NB4 (cell line): Measurements from ENCODE around the gene USP7.

Source experiments
- DNase-seq: peaks from one replicate; pipeline ENCODE4 v3.0.0; 2010; ENCODE audit warnings: low read depth
- H3K4me3 ChIP-seq: one replicate; pipeline ENCODE4 v1.5.1; 2011; ENCODE audit warnings: mild to moderate bottlenecking, low read depth, low read length, moderate library complexity
- MAX ChIP-seq: IDR thresholded peaks from 2 replicates; pipeline ENCODE4 v1.6.1; 2011; ENCODE audit warnings: low read depth, low read length
- MYC ChIP-seq: IDR thresholded peaks from 2 replicates; pipeline ENCODE4 v1.6.1; 2011; ENCODE audit warnings: low read depth, low read length
- POLR2A ChIP-seq: IDR thresholded peaks from 2 replicates; pipeline ENCODE4 v1.6.1; 2011; ENCODE audit warnings: mild to moderate bottlenecking; ENCODE audit not compliant: insufficient read length; ENCODE audit errors: extremely low read depth
- TF ChIP-seq, protein P1 (sequence below): IDR thresholded peaks from one replicate; pipeline ENCODE4 v1.5.1; 2012; ENCODE audit warnings: low read depth, low read length

The USP7 gene

GRCh38 chr16:9007177-9007794, 43.6 kb upstream of the USP7 start:
- H3K4me3 ChIP-seq: no peak overlapping the region
- DNase-seq: peak; percentile 41
- no peak for TF ChIP-seq MYC
- TF ChIP-seq MAX: no peak
- TF ChIP-seq, protein P1, sequence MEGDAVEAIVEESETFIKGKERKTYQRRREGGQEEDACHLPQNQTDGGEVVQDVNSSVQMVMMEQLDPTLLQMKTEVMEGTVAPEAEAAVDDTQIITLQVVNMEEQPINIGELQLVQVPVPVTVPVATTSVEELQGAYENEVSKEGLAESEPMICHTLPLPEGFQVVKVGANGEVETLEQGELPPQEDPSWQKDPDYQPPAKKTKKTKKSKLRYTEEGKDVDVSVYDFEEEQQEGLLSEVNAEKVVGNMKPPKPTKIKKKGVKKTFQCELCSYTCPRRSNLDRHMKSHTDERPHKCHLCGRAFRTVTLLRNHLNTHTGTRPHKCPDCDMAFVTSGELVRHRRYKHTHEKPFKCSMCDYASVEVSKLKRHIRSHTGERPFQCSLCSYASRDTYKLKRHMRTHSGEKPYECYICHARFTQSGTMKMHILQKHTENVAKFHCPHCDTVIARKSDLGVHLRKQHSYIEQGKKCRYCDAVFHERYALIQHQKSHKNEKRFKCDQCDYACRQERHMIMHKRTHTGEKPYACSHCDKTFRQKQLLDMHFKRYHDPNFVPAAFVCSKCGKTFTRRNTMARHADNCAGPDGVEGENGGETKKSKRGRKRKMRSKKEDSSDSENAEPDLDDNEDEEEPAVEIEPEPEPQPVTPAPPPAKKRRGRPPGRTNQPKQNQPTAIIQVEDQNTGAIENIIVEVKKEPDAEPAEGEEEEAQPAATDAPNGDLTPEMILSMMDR: no peak
- no peak for TF ChIP-seq POLR2A

- TF ChIP-seq, protein P1: no peak
- TF ChIP-seq POLR2A: no peak
- TF ChIP-seq MAX: no peak
- TF ChIP-seq MYC: no peak
- no peak overlapping the region for H3K4me3 ChIP-seq
- no peak for DNase-seq
These were observed 40.5 kb upstream of the USP7 start for GRCh38 chr16:9004183-9004582.

DNA sequence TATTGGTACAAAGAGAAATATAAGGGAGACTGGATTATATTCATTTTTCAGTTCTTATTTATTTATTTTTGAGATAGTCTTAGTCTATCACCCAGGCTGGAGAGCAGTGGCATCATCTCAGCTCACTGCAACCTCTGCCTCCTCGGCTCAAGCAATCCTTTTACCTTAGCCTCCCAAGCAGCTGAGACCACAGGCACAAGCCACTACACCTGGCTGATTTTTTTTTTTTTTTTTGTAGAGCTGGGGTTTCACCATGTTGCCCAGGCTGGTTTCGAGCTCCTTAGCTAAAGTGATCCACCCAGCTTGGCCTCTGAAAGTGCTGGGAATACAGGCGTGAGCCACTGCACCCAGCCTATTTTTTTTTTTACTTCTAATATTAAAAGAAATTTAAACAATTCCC, 40.1 kb upstream of the USP7 start:
- no peak for DNase-seq
- TF ChIP-seq MAX (no peak), MYC (no peak), POLR2A (no peak)
- TF ChIP-seq, protein P1: no peak

GRCh38 chr16:9003322-9003721, 39.6 kb upstream of the USP7 start:
- no peak for DNase-seq
- TF ChIP-seq POLR2A: no peak
- TF ChIP-seq, protein P1: no peak
- TF ChIP-seq MYC: no peak
- TF ChIP-seq MAX: no peak
- no peak overlapping the region for H3K4me3 ChIP-seq

More for the DNA sequence above, 40.1 kb upstream of the USP7 start:
- no peak overlapping the region for H3K4me3 ChIP-seq

DNA sequence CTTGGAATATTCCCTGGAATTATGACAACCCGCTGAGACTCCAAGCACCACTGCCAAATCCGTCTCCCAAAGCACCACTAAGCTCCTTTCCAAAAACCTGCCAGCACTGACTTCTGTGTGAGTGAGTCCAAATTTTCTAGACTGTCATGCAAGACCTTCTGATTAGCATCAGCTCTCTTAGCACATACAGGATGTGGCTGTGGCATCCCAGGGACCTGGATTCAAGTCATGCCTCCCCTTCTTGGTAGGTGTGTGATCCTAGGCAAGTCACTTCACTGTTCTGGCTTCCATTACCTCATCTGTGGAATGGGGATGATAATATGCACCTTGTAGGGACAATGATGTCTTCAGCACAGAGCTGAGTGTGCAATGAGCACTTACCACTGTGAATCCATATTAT, 38.3 kb upstream of the USP7 start:
- TF ChIP-seq, protein P1: no peak
- no peak for TF ChIP-seq MAX
- TF ChIP-seq MYC: no peak
- no peak for TF ChIP-seq POLR2A
- no peak for DNase-seq
- H3K4me3 ChIP-seq: no peak overlapping the region

DNA sequence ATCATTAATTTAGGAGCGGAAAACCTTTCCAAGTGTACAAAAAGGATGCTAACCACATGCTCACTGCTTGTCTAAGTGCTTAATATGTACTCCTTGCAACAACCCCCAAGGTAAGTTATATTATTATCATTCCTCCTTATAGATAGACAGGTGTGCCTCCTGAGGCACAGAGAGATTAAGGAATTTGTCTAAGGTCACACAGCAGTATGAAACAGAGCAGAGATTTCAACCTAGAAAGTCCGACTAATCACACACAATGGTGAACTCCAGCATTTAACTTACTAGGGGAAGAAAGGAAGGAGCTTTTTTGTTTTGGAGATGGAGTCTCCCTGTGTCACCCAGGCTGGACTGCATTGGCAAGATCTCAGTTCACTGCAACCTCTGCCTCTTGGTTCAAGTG, 37.0 kb upstream of the USP7 start:
- TF ChIP-seq MAX (no peak), POLR2A (no peak), MYC (no peak)
- DNase-seq: no peak
- no peak overlapping the region for H3K4me3 ChIP-seq
